WTC11 (cell line): ENCODE measurements around the gene PGAM5. TPM values are rescaled to one million over a fixed set of nuclear protein-coding genes. Genes with fewer than 3 reads are reported as not detected.

Source experiments
- ATF1 ChIP-seq: sonication (generic); formaldehyde crosslinking; IDR thresholded peaks from 2 replicates; pipeline ENCODE4 v1.8.1; 2023; ENCODE audit warnings: mild to moderate bottlenecking, moderate library complexity, missing genetic modification reagents
- CREM ChIP-seq: sonication (generic); formaldehyde crosslinking; IDR thresholded peaks from 2 replicates; pipeline ENCODE4 v1.8.1; 2022; ENCODE audit warnings: mild to moderate bottlenecking, missing genetic modification reagents, moderate library complexity
- ELF4 ChIP-seq: sonication (generic); formaldehyde crosslinking; IDR thresholded peaks from 2 replicates; pipeline ENCODE4 v1.8.1; 2022; ENCODE audit warnings: low read depth, mild to moderate bottlenecking, moderate library complexity, missing genetic modification reagents
- GTF2I ChIP-seq: fragments of 250-450 bp; sonication (Bioruptor Pico); conservative IDR thresholded peaks from 2 replicates; pipeline ENCODE4 v1.4.0; 2021; ENCODE audit warnings: mild to moderate bottlenecking
- HMGA2 ChIP-seq: fragments of 250-450 bp; sonication (Bioruptor Pico); IDR thresholded peaks from 2 replicates; pipeline ENCODE4 v1.4.0; 2021; ENCODE audit warnings: mild to moderate bottlenecking, moderate library complexity
- JAZF1 ChIP-seq: fragments of 250-450 bp; sonication (Bioruptor Pico); IDR thresholded peaks from 2 replicates; pipeline ENCODE4 v1.9.0; 2021; ENCODE audit warnings: moderate library complexity, mild to moderate bottlenecking, inconsistent platforms
- MXD4 ChIP-seq: fragments of 250-450 bp; sonication (Bioruptor Pico); IDR thresholded peaks from 2 replicates; pipeline ENCODE4 v1.8.0; 2021; ENCODE audit warnings: mild to moderate bottlenecking, moderate library complexity, borderline replicate concordance
- NFE2L1 ChIP-seq: sonication (generic); formaldehyde crosslinking; IDR thresholded peaks from 2 replicates; pipeline ENCODE4 v1.8.1; 2023; ENCODE audit warnings: missing genetic modification reagents
- NFYB ChIP-seq: sonication (generic); formaldehyde crosslinking; conservative IDR thresholded peaks from 2 replicates; pipeline ENCODE4 v1.8.0; 2022; ENCODE audit warnings: low read depth, missing genetic modification reagents
- RORB ChIP-seq: fragments of 250-450 bp; sonication (Bioruptor Pico); IDR thresholded peaks from 2 replicates; pipeline ENCODE4 v1.9.0; 2021; ENCODE audit warnings: mild to moderate bottlenecking
- SMAD3 ChIP-seq: sonication (generic); formaldehyde crosslinking; IDR thresholded peaks from 2 replicates; pipeline ENCODE4 v1.8.0; 2022; ENCODE audit warnings: missing genetic modification reagents, mild to moderate bottlenecking, borderline replicate concordance
- SP1 ChIP-seq: sonication (generic); formaldehyde crosslinking; conservative IDR thresholded peaks from 2 replicates; pipeline ENCODE4 v1.8.1; 2022; ENCODE audit warnings: missing genetic modification reagents
- ZNF317 ChIP-seq: sonication (generic); formaldehyde crosslinking; IDR thresholded peaks from 2 replicates; pipeline ENCODE4 v1.8.1; 2023; ENCODE audit warnings: low read depth, mild to moderate bottlenecking, moderate library complexity, missing genetic modification reagents, borderline replicate concordance
- ZNF396 ChIP-seq: fragments of 250-450 bp; sonication (Bioruptor Pico); IDR thresholded peaks from 2 replicates; pipeline ENCODE4 v1.8.0; 2021; ENCODE audit warnings: mild to moderate bottlenecking, moderate library complexity, borderline replicate concordance
- ZNF671 ChIP-seq: fragments of 250-450 bp; sonication (Bioruptor Pico); IDR thresholded peaks from 2 replicates; pipeline ENCODE4 v1.8.0; 2021; ENCODE audit warnings: mild to moderate bottlenecking
- total RNA-seq: library from RNA; stranded (reverse); gene quantifications from 3 replicates; pipeline ENCODE4 v1.2.3, GENCODE V29; 2021
- TF ChIP-seq, protein P1 (sequence below): sonication (generic); formaldehyde crosslinking; IDR thresholded peaks from 2 replicates; pipeline ENCODE4 v1.8.0; 2022; ENCODE audit warnings: missing genetic modification reagents
- TF ChIP-seq, protein P2 (sequence below): fragments of 250-450 bp; sonication (Bioruptor Pico); IDR thresholded peaks from 2 replicates; pipeline ENCODE4 v1.9.0; 2021; ENCODE audit warnings: mild to moderate bottlenecking, borderline replicate concordance
- TF ChIP-seq, protein P3 (sequence below): sonication (generic); formaldehyde crosslinking; IDR thresholded peaks from 2 replicates; pipeline ENCODE4 v1.8.1; 2023; ENCODE audit warnings: mild to moderate bottlenecking, moderate library complexity, missing genetic modification reagents
- TF ChIP-seq, protein P4 (sequence below): fragments of 250-450 bp; sonication (Bioruptor Pico); IDR thresholded peaks from 2 replicates; pipeline ENCODE4 v1.9.0; 2021; ENCODE audit warnings: moderate library complexity, mild to moderate bottlenecking, inconsistent platforms, borderline replicate concordance
- TF ChIP-seq, protein P5 (sequence below): sonication (generic); formaldehyde crosslinking; IDR thresholded peaks from 2 replicates; pipeline ENCODE4 v1.8.0; 2022; ENCODE audit warnings: mild to moderate bottlenecking, missing genetic modification reagents
- TF ChIP-seq, protein P6 (sequence below): sonication (generic); formaldehyde crosslinking; conservative IDR thresholded peaks from 2 replicates; pipeline ENCODE4 v1.8.1; 2022; ENCODE audit warnings: mild to moderate bottlenecking, missing genetic modification reagents
- TF ChIP-seq, protein P7 (sequence below): sonication (generic); formaldehyde crosslinking; IDR thresholded peaks from 2 replicates; pipeline ENCODE4 v1.8.1; 2022; ENCODE audit warnings: mild to moderate bottlenecking, missing genetic modification reagents, moderate library complexity, borderline replicate concordance
- TF ChIP-seq, protein P8 (sequence below): sonication (generic); formaldehyde crosslinking; IDR thresholded peaks from 2 replicates; pipeline ENCODE4 v1.8.1; 2022; ENCODE audit warnings: mild to moderate bottlenecking, moderate library complexity, missing genetic modification reagents
- TF ChIP-seq, protein P9 (sequence below): sonication (generic); formaldehyde crosslinking; IDR thresholded peaks from 2 replicates; pipeline ENCODE4 v1.8.1; 2023; ENCODE audit warnings: mild to moderate bottlenecking, missing genetic modification reagents, moderate library complexity

PGAM5 gene
- total RNA-seq, 1 experiment from 2014 or later, result 89.7 TPM

DNA sequence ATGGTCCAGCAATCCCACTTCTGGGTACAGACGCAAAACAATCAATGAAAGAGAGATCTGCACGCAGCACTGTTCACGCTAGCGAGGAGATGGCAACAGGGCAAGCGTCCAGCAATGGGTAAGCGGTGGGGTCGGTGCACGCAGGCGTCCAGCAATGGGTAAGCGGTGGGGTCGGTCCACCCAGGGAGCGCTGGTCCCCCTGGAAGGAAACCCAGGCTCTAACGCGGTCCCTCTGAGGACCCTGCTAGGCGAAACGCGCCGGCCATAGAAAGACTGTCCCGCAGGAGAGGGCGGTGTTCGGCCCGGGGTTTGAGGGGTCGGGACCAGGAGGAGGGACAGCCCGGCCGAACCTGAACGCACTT is 618 bp upstream of the PGAM5 start (continued):
- TF ChIP-seq, protein P1, sequence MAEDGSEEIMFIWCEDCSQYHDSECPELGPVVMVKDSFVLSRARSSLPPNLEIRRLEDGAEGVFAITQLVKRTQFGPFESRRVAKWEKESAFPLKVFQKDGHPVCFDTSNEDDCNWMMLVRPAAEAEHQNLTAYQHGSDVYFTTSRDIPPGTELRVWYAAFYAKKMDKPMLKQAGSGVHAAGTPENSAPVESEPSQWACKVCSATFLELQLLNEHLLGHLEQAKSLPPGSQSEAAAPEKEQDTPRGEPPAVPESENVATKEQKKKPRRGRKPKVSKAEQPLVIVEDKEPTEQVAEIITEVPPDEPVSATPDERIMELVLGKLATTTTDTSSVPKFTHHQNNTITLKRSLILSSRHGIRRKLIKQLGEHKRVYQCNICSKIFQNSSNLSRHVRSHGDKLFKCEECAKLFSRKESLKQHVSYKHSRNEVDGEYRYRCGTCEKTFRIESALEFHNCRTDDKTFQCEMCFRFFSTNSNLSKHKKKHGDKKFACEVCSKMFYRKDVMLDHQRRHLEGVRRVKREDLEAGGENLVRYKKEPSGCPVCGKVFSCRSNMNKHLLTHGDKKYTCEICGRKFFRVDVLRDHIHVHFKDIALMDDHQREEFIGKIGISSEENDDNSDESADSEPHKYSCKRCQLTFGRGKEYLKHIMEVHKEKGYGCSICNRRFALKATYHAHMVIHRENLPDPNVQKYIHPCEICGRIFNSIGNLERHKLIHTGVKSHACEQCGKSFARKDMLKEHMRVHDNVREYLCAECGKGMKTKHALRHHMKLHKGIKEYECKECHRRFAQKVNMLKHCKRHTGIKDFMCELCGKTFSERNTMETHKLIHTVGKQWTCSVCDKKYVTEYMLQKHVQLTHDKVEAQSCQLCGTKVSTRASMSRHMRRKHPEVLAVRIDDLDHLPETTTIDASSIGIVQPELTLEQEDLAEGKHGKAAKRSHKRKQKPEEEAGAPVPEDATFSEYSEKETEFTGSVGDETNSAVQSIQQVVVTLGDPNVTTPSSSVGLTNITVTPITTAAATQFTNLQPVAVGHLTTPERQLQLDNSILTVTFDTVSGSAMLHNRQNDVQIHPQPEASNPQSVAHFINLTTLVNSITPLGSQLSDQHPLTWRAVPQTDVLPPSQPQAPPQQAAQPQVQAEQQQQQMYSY (CRISPR knock-in tag), result peak; percentile 5; the same call in 1 of the 2 replicates
- TF ChIP-seq ELF4 (CRISPR knock-in tag), result no peak
- TF ChIP-seq ZNF317 (CRISPR knock-in tag), result no peak
- TF ChIP-seq NFE2L1, result peak; percentile 36; the same call in 1 of the 2 replicates
- TF ChIP-seq, protein P2, sequence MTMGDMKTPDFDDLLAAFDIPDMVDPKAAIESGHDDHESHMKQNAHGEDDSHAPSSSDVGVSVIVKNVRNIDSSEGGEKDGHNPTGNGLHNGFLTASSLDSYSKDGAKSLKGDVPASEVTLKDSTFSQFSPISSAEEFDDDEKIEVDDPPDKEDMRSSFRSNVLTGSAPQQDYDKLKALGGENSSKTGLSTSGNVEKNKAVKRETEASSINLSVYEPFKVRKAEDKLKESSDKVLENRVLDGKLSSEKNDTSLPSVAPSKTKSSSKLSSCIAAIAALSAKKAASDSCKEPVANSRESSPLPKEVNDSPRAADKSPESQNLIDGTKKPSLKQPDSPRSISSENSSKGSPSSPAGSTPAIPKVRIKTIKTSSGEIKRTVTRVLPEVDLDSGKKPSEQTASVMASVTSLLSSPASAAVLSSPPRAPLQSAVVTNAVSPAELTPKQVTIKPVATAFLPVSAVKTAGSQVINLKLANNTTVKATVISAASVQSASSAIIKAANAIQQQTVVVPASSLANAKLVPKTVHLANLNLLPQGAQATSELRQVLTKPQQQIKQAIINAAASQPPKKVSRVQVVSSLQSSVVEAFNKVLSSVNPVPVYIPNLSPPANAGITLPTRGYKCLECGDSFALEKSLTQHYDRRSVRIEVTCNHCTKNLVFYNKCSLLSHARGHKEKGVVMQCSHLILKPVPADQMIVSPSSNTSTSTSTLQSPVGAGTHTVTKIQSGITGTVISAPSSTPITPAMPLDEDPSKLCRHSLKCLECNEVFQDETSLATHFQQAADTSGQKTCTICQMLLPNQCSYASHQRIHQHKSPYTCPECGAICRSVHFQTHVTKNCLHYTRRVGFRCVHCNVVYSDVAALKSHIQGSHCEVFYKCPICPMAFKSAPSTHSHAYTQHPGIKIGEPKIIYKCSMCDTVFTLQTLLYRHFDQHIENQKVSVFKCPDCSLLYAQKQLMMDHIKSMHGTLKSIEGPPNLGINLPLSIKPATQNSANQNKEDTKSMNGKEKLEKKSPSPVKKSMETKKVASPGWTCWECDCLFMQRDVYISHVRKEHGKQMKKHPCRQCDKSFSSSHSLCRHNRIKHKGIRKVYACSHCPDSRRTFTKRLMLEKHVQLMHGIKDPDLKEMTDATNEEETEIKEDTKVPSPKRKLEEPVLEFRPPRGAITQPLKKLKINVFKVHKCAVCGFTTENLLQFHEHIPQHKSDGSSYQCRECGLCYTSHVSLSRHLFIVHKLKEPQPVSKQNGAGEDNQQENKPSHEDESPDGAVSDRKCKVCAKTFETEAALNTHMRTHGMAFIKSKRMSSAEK (CRISPR knock-in tag), result no peak
- TF ChIP-seq SMAD3 (CRISPR knock-in tag), result no peak
- TF ChIP-seq, protein P3, sequence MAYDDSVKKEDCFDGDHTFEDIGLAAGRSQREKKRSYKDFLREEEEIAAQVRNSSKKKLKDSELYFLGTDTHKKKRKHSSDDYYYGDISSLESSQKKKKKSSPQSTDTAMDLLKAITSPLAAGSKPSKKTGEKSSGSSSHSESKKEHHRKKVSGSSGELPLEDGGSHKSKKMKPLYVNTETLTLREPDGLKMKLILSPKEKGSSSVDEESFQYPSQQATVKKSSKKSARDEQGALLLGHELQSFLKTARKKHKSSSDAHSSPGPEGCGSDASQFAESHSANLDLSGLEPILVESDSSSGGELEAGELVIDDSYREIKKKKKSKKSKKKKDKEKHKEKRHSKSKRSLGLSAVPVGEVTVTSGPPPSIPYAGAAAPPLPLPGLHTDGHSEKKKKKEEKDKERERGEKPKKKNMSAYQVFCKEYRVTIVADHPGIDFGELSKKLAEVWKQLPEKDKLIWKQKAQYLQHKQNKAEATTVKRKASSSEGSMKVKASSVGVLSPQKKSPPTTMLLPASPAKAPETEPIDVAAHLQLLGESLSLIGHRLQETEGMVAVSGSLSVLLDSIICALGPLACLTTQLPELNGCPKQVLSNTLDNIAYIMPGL (CRISPR knock-in tag), result peak; percentile 68; the same call in 1 of the 2 replicates
- TF ChIP-seq CREM (CRISPR knock-in tag), result no peak
- TF ChIP-seq, protein P4, sequence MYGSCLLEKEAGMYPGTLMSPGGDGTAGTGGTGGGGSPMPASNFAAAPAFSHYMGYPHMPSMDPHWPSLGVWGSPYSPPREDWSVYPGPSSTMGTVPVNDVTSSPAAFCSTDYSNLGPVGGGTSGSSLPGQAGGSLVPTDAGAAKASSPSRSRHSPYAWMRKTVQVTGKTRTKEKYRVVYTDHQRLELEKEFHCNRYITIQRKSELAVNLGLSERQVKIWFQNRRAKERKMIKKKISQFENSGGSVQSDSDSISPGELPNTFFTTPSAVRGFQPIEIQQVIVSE, result no peak
- TF ChIP-seq ZNF671 (CRISPR knock-in tag), result no peak
- no peak for TF ChIP-seq RORB (CRISPR knock-in tag)
- TF ChIP-seq, protein P5, sequence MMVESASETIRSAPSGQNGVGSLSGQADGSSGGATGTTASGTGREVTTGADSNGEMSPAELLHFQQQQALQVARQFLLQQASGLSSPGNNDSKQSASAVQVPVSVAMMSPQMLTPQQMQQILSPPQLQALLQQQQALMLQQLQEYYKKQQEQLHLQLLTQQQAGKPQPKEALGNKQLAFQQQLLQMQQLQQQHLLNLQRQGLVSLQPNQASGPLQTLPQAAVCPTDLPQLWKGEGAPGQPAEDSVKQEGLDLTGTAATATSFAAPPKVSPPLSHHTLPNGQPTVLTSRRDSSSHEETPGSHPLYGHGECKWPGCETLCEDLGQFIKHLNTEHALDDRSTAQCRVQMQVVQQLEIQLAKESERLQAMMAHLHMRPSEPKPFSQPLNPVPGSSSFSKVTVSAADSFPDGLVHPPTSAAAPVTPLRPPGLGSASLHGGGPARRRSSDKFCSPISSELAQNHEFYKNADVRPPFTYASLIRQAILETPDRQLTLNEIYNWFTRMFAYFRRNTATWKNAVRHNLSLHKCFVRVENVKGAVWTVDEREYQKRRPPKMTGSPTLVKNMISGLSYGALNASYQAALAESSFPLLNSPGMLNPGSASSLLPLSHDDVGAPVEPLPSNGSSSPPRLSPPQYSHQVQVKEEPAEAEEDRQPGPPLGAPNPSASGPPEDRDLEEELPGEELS (CRISPR knock-in tag), result no peak
- TF ChIP-seq, protein P6, sequence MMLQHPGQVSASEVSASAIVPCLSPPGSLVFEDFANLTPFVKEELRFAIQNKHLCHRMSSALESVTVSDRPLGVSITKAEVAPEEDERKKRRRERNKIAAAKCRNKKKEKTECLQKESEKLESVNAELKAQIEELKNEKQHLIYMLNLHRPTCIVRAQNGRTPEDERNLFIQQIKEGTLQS, result no peak
- no peak for TF ChIP-seq MXD4 (CRISPR knock-in tag)
- no peak for TF ChIP-seq ATF1 (CRISPR knock-in tag)
- TF ChIP-seq GTF2I (CRISPR knock-in tag), result no peak
- TF ChIP-seq JAZF1, result no peak
- TF ChIP-seq, protein P7, sequence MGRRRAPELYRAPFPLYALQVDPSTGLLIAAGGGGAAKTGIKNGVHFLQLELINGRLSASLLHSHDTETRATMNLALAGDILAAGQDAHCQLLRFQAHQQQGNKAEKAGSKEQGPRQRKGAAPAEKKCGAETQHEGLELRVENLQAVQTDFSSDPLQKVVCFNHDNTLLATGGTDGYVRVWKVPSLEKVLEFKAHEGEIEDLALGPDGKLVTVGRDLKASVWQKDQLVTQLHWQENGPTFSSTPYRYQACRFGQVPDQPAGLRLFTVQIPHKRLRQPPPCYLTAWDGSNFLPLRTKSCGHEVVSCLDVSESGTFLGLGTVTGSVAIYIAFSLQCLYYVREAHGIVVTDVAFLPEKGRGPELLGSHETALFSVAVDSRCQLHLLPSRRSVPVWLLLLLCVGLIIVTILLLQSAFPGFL (CRISPR knock-in tag), result no peak
- TF ChIP-seq ZNF396 (CRISPR knock-in tag), result no peak
- no peak for TF ChIP-seq HMGA2 (CRISPR knock-in tag)
- TF ChIP-seq, protein P8, sequence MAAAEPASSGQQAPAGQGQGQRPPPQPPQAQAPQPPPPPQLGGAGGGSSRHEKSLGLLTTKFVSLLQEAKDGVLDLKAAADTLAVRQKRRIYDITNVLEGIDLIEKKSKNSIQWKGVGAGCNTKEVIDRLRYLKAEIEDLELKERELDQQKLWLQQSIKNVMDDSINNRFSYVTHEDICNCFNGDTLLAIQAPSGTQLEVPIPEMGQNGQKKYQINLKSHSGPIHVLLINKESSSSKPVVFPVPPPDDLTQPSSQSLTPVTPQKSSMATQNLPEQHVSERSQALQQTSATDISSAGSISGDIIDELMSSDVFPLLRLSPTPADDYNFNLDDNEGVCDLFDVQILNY (CRISPR knock-in tag), result no peak
- no peak for TF ChIP-seq SP1 (CRISPR knock-in tag)
- TF ChIP-seq NFYB (CRISPR knock-in tag), result 0 out of 2 replicates have a peak, but pooled peaks have one; percentile 11
- TF ChIP-seq, protein P9, sequence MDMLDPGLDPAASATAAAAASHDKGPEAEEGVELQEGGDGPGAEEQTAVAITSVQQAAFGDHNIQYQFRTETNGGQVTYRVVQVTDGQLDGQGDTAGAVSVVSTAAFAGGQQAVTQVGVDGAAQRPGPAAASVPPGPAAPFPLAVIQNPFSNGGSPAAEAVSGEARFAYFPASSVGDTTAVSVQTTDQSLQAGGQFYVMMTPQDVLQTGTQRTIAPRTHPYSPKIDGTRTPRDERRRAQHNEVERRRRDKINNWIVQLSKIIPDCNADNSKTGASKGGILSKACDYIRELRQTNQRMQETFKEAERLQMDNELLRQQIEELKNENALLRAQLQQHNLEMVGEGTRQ (CRISPR knock-in tag), result no peak
